GM21737 (cell line): ENCODE results near the gene XRCC6.
A peak's percentile ranks its signal among the peaks of the same experiment; 100 is the strongest.
"Not testable (repeated sequence)": the region's sequence is repeated elsewhere in the genome, so short reads cannot be mapped to it uniquely, and the experiment has no call there.

Experiments used
- ATAC-seq: cut with Tn5 transposase; IDR thresholded peaks from one replicate; pipeline ENCODE4 v1.9.1; 2021; ENCODE audit warnings: mild to moderate bottlenecking, moderate library complexity; ENCODE audit not compliant: unreplicated experiment

XRCC6 gene

GRCh38 chr22:41648432-41648831, 27.3 kb downstream of the XRCC6 start:
- no peak for ATAC-seq

- ATAC-seq, result no peak
Observed at GRCh38 chr22:41650229-41650628, 29.1 kb downstream of the XRCC6 start.

DNA sequence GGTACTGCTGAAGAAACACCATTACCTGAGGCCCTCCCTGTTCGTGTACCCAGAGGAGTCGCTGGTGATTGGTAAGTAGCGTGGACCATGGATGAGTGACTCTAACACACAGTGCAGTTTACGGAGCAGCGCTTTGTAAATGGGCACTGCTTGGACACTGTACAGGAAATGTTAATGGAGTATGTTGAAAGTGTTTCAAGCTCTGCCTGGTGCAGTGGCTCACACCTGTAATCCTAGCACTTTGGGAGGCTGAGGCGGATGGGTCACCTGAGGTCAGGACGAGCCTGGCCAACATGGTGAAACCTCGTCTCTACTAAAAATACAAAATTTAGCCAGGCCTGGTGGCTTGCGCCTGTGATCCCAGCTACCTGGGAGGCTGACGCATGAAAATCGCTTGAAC, 29.7 kb downstream of the XRCC6 start:
- ATAC-seq, result no peak

DNA sequence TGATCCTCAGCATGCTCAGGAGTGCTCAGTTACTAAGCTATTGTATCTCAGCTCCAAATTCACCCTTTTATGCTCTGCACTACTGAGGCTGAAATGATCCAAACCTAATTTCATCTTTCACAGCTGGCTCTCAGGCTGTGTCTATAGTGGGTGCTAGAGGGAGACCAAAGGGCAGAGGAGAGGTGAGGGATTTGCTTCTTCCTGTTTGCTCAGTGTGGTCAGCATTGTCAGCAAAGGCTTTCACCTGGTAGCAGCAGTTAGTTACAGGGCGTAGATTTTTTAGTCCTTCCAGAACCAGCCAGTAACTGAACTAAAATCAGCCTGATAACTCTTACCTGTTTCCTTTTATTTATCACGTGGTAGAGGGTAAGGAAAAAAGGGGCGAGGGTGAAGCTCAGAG, 33.2 kb downstream of the XRCC6 start:
- ATAC-seq, result no peak

GRCh38 chr22:41656556-41656955, 35.5 kb downstream of the XRCC6 start:
- no peak for ATAC-seq

GRCh38 chr22:41657709-41658108, 36.6 kb downstream of the XRCC6 start:
- no peak for ATAC-seq

- no peak for ATAC-seq
Observed at GRCh38 chr22:41658869-41659268, 37.8 kb downstream of the XRCC6 start.

- ATAC-seq, result no peak
Observed at GRCh38 chr22:41659941-41660340, 38.8 kb downstream of the XRCC6 start.

DNA sequence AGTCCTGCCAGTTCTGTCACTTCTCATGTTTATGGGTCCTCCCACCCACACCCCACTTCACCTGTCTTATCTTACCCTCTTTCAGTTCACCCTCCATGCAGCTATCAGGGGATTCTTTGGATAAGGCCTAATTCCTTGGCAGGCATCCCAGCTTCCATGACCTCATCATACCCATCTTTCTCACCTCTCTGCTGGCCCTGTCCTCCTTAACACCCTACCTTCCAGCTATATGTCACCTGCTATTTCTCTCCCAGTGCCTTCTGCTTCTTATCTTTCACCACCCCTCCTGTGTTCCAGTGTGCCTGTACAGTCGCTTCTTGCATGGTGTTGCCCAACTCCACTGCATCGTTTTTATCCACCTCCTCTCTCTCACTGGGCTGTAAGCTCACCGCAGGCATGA, 39.3 kb downstream of the XRCC6 start:
- ATAC-seq, result no peak

DNA sequence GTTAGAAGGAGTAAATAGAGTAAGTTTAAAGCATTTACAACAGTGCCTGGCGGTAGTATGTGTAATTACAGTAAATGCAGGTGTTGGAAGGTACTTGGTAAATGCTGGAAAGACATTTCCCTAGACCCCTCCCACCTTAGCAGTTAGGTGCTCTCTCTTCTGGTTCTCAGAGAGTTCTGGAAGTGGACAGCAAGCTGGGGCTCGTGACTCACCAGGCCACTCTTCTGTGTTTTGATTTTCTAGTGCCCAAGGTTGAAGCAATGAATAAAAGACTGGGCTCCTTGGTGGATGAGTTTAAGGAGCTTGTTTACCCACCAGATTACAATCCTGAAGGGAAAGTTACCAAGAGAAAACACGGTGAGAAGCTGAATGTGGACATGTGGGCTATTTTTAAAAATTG, 40.0 kb downstream of the XRCC6 start:
- ATAC-seq, result no peak

DNA sequence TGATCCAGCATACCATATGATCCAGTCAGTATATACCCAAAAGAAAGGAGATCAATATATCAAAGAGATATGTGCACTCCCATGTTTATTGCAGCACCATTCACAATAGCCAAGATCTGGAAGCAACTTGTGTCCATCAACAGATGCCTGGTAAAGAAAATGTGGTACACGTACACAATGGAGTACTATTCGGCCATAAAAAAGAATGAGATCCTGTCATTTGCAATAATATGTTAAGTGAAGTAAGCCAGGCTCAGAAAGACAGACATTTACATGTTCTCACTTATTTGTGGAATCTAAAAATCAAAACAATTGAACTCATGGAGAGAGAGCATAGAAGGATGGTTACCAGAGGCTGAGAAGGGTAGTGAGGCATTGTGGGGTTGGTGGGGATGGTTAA, 40.6 kb downstream of the XRCC6 start:
- no peak for ATAC-seq

DNA sequence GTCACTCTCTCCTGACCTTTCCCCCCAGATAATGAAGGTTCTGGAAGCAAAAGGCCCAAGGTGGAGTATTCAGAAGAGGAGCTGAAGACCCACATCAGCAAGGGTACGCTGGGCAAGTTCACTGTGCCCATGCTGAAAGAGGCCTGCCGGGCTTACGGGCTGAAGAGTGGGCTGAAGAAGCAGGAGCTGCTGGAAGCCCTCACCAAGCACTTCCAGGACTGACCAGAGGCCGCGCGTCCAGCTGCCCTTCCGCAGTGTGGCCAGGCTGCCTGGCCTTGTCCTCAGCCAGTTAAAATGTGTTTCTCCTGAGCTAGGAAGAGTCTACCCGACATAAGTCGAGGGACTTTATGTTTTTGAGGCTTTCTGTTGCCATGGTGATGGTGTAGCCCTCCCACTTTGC, 42.5 kb downstream of the XRCC6 start:
- not testable (repeated sequence) for ATAC-seq

GRCh38 chr22:41664490-41664889, 43.4 kb downstream of the XRCC6 start:
- ATAC-seq, result no peak

GRCh38 chr22:41664951-41665350, 43.9 kb downstream of the XRCC6 start:
- ATAC-seq, result no peak

DNA sequence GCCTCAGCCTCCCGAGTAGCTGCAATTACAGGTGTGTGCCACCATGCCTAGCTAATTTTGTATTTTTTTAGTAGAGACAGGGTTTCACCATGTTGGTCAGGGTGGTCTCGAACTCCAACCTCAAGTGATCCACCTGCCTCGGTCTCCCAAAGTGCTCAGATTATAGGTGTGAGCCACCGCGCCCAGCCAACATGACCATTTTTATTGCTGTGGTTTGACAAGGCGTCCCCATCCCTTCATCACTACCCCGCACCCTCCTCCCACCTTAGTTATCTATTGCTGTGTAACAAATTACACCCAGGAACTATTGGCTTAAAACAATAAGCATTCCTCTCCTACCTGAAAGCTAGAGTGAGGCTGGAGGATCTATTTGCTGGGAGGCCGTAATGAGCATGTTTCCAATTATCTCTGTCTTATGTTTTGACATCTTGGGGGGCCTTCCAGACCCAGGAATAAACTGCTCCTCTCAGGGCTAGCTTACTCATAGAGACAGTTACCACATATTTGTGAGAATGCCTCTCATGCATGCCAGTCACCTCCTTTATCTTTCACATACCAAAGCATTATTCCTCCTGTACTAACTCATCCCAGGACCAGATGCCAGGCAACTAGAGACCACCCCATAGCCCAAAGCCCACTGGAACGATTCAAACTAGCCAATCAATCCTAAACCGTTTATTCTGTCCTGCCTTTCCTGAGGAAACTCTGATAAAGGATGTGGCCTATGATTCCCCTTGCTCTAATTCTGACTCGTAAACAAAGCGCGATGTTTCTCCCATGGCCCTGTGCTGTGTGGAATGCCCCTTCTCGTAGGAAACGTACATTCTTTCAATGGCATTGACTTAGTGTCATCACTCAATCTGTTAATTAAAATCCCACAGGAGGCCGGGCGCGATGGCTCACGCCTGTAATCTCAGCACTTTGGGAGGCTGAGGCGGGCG, 48.1 kb downstream of the XRCC6 start:
- ATAC-seq, result no peak

DNA sequence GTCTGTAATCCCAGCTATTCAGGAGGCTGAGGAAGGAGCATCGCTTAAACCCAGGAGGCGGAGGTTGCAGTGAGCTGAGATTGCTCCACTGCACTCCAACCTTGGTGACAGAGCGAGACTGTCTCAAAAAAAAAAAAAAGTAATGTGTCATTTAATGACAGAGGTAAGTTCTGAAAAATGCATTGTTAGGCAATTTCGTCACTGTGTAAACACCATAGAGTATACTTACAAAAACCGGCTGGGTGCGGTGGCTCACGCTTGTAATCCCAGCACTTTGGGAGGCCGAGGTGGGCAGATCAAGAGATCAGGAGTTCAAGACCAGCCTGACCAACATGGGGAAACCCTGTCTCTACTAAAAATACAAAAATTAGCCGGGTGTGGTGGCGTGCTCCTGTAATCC, 51.0 kb downstream of the XRCC6 start:
- not testable (repeated sequence) for ATAC-seq

- ATAC-seq, result no peak
Observed at GRCh38 chr22:41672780-41673509, 51.9 kb downstream of the XRCC6 start.

GRCh38 chr22:41674846-41675340, 53.8 kb downstream of the XRCC6 start:
- ATAC-seq, result no peak

- ATAC-seq, result no peak
Observed at GRCh38 chr22:41676134-41676533, 55.0 kb downstream of the XRCC6 start.

- no peak for ATAC-seq
Observed at GRCh38 chr22:41681616-41682015, 60.5 kb downstream of the XRCC6 start.

GRCh38 chr22:41682033-41682807, 61.1 kb downstream of the XRCC6 start:
- peak; percentile 70 for ATAC-seq
